HG03045 (cell line): ENCODE results near the gene KLHL1.
A peak's percentile ranks its signal among the peaks of the same experiment; 100 is the strongest.

ENCODE experiments used
- ATAC-seq: cut with Tn5 transposase; IDR thresholded peaks from one replicate; pipeline ENCODE4 v1.9.1; 2021; ENCODE audit warnings: mild to moderate bottlenecking, moderate library complexity; ENCODE audit not compliant: unreplicated experiment

KLHL1 gene

DNA sequence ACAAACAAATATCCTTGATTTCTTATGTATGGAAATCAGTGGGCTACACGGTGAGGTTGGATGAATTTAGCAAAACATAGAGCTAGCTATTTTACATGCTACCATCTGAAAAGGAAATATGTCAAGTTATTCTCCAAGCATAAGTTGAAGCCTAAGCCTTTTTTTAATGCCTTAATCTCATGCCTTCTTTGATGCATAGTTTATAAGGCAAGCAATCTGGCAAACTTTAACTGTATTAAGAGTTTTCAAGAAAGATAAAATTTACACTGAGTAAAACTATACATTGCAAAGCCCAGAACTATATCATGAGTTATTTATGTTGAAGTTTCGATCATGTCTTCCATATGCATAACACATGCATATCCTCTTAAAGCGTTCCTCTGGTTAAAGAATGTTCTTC is 85.6 kb downstream of the KLHL1 start:
- ATAC-seq: no peak

DNA sequence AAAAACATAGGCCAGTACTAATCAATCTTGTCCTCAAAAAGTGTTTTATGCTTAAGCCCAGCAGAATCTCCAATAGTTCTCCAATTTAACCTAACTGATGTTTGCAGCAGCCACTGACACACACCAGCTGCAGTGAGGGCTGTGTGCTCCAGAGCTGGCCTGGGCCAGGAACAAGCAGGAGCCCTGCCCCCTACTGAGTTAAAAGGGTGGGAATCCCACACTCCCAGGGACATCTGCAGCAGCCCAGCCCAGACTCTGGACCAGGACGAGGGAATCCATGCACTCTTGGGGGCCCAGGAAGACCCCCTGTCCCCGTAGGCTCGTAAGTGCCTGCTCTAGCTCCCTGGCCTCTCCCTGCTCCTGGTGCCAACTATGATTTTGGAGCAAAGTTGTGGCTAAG is 92.1 kb downstream of the KLHL1 start:
- no peak for ATAC-seq

DNA sequence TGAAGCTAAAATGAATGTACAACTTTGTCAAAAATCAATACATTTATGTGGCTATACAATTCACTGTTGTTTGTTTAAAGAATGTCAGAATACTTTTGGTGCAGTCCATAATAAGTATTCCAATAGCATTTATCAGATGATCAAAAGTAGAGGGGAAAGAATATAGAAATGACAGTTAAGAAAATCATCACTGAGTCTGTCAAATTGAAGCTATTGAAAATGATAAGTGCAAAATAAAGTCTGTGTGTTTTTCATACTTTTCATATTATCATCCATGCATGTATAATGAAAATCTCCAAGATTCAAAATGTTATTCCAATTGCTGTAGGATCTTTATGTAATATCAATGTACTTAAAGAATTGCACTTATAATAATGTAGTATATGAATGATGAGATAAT is 93.9 kb downstream of the KLHL1 start:
- ATAC-seq: no peak

DNA sequence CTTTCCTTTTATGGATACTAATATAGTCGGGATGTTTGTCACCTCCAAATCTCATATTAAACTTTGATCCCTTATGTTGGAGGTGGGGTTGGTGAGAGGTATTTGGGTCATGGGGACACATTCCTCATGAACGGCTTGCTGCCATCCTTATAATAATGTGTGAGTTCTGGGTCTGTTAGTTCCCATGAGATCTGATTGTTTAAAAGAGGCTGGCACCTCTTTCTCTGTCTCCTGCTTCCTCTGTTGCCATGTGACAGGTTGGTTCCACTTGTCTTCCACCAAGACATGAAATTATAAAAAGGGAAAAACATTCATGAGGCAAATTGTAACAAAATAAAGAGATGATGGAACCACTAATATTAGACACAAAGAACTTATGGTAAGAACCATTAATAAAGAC is 108.4 kb downstream of the KLHL1 start:
- ATAC-seq: no peak

DNA sequence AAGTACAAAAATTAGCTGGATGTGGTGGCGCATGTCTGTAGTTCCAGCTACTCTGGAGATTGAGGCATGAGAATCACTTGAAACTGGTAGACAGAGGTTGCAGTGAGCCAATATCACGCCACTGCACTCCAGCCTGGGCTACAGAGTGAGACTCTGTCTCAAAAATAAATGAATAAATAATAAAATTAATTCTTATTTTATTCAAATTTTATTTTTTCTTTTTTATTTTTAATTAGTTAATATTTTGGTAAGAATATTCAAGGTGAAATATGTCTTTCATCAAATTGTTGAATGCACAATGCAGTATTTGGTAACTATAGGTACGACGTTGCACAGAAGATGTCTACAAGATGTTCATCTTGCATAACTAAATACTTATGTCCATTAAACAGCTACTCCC is 111.2 kb downstream of the KLHL1 start:
- no peak for ATAC-seq

DNA sequence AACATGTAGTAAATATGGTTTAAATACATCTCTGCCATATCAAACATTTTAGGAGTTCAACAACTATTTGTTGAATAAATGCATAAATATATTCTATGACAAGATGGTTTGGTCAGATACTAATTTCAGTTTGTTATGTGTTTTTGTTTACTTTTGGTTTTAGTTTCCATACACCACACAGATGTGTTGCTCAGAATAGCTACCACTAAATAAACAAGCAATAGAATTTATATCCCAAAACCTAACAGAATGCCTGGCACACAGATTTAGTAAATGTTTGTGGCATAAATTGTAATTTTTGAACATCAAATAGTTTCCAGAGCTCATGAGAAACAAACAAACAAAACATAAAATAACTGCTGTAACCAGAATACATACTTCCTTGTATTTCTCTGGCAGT is 127.5 kb downstream of the KLHL1 start:
- ATAC-seq: no peak

DNA sequence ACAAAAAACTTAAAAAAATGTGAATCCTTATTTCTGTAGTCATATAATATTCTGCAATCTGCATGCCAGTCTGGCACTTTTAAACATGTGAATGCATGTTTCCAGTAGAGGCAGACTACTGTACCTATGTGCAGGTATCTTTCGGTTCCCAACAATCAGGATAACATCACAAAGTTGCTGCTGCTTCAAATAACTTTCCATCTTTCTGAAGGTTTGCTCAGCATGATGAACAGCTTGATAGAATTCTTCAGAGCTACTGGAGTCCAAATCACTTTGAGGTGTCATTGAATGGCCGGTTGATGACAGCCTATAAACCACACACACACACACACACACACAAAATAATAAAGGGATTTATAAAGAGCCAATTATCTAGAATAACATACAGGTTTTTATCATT is 132.8 kb downstream of the KLHL1 start:
- no peak for ATAC-seq

DNA sequence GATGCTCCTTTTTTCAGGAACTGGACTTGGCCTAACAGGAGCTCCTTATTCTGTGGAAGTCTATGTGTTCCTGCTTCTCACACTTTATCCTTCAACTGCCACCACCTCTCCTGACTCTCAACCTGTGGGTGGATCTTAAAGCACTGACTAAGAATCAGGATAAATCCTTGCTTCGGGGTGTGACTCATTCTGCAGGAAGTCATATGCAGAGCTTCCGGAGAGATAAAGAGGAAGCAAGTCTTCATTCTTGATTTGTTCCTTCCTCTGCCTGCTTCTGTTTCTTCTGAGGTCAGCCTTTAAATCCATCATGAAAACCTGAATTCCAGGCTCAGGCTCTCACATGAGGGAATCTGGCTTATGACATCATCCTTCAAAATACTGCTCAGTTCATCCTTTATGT is 137.7 kb downstream of the KLHL1 start:
- ATAC-seq: no peak

DNA sequence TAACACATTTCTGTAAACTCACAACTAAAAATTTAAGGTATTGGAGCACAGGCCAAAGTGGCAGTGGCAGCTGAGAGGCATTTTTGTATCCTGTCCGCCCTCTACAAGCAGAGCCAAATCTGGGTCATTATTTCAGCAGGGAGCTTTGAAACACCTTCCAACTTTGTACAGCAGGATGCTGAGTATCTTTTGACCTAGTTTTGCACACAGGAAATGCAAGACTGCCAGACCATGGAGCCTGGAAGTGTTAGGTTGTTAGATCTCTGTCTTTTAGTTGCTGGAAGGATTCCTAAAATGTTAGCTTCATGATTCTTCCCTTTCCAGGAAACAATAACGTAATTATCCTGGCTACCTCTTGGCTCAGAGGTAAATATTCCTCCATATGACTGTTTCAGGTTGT is 149.2 kb downstream of the KLHL1 start:
- no peak for ATAC-seq

DNA sequence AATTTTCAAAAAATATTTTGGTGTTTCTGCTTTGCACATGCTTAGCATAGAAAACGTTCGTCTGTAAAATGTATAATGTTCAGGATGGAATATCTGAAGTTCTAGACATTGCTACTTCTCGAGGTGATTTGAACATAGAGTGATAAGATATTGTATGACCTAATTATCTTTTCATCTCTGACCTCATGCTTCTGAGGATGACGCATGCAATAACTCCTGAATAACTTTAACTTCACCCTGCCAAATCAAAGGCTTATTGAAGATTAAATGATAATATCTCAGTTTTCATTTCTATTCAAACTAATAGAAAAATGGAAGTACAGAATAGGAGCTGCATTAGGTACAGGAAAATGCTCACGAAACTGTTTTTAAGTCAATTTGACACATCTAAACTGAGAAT is 151.4 kb downstream of the KLHL1 start:
- no peak for ATAC-seq

DNA sequence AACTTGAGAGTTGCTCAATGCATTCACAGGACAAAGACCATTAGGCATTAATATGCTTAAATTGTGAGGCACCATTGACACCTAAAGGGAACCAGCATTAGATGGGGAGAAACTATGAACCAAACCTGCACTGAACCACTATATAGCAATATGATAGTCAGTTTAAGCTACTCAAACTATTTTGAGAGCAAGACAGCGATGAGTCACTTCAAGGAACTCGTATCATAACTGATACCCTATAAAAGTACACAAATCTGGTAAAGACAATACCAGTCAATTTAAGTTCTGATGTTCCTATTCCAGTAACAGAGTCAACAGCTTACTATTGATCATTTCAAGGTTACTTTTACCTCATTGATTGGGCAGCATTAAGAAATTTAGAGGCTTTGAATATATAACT is 151.9 kb downstream of the KLHL1 start:
- no peak for ATAC-seq

DNA sequence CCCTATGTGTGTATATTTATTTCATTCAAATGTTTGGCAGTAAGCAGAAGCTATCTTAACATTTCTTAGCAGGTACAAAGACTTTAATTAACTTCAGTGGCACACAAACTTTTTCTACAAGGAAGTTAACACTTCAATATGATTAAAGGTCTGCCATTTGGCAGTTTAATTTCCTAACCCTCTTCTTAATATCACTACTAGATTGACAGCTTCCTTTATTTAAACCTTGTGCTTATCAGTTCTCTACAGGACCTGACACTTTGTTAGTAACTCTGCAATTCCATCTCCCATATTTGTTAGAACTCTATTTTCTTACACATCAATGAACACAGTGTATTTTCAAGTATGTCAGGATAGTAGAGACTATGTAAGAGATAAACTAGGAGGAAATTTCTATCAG is 153.0 kb downstream of the KLHL1 start:
- ATAC-seq: no peak

DNA sequence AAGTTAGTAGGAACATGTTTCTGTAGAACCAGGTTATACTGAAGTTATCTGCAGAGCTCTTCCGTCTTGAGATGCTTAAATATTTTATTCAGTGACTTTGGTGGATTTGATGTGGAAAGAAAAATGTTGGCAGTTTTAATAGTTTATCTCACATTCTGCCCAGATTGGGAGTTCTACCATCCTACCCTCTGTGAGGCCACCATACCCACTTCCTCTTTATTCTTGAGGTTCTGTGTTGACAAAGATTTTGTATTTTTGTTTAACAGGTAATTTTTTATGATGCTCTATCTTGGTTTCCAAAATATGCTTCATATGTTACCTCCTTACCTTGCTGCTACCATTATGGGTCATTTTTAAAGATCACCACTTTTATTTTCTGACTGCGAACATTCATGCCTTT is 156.8 kb downstream of the KLHL1 start:
- no peak for ATAC-seq

DNA sequence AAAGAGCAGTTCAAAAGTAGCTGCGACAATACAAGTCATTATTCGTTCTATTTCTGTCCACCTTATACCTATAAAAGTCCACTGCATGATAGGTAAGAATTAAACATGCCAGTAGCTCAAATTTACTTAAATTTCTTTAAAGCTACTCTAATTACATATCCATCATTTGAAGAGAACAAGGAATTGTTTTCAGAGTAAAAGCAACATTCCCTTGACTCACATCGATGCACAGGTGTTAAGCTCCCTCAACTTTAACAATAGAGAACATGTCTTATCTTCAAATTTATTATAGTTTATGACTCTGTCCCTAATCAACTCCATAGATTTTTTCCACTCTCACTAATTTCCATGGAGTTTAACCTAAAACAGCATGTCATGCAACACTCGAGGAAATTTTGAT is 158.1 kb downstream of the KLHL1 start:
- no peak for ATAC-seq

DNA sequence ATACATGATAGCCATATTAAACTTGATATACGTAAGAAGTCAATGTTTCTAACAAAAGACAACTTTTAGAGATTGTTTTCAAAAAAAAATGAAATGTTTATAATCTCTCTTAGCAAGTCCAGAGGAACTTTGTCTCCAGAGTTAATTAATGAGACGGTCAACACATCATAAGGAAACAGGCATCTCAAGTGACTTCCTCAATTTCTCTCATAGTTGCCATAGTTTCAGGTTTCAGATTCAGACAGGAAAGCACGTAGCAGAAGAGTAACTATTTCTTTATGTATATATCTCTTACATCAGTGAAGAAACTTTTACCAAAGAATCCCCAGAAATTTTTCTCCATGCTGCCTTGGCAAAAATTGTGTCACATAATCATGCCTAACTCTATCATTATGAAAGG is 160.2 kb downstream of the KLHL1 start:
- peak; percentile 93 for ATAC-seq

DNA sequence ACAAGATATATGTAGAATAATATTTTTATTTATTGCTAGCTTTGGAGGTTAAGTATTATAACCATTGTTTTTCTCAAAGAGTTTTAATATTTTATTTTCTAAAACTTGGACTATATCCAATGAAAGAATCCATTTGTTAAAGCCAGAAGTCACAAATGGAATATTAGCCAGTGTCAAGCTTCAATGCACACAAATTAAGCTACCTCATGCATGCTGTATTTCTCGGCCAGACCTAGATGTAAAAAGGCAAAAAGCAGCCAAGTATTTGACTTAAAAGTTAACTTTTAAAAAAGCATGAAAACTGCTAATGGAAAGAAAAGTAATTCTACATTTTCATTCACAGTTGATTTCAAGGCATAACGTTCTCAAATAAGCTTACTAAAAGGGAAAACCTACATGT is 160.7 kb downstream of the KLHL1 start:
- ATAC-seq: peak; percentile 10

DNA sequence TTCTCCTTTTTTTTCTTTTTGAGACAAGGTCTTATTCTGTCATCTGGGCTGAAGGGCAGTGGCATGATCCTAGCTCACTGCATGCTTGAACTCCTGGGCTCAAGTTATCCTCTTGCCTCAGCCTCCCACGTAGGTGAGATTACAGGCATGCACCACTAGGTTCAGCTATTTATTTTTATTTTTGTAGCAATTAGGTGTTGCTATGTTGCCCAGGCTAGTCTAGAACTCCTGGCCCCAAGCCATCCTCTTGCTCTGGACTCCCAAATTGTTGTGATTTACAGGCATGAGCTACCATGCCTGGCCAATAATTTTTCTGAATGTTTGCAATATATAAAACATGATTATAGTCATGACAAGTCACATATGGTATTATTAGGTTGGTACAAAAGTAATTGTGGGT is 161.7 kb downstream of the KLHL1 start:
- ATAC-seq: no peak

DNA sequence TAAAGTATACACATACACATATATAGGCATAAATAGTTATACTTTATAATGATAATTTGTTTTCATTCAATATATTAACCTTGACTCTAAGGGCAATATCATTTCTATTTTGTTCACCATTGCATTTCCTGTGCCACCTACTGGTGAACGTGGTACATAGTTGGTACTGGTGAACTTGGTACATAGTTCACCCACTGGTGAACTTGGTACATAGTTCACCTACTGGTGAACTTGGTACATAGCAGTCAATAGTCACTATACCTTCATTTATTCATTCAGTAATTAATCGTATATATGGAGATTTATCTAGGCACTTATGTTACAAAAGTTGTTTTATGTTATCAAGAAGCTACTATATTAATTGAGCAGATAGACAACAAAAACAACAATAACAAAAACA is 173.2 kb downstream of the KLHL1 start:
- ATAC-seq: peak; percentile 76

DNA sequence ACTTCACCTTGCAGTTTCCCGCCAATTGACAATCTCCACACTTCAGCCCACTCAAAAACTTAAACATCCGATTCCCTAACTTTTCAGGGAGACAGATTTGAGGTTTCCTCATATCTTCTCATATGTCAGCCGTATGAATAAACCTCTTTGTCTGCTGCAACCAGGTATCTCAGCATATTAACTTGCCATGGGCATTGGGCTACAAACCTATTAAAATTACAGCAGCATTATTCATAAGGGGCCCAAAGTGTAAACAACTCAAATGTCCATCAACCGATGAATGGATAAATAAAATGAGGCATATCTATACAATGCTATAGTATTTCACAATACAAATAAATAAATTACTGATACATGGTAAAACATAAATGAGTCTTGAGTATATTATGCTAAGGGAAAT is 180.0 kb downstream of the KLHL1 start:
- ATAC-seq: no peak

DNA sequence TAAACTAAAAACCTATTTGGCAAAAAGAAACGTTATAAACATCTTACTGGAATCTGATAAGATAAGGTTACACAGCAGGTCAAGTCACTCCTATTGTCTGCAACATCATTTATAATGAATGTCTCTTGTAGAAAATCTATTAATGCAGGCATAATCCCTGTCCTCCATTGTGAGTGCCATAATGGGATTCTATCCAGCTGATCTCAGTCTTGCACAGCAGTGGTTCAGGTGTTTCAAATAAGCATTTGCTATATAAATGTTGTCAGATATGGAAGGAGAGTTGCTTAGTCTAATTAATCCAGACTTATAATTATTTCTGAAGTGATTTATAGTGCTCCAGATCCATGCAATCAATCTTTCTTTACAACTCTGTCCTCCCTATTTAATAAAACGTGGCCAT is 187.1 kb downstream of the KLHL1 start:
- no peak for ATAC-seq

DNA sequence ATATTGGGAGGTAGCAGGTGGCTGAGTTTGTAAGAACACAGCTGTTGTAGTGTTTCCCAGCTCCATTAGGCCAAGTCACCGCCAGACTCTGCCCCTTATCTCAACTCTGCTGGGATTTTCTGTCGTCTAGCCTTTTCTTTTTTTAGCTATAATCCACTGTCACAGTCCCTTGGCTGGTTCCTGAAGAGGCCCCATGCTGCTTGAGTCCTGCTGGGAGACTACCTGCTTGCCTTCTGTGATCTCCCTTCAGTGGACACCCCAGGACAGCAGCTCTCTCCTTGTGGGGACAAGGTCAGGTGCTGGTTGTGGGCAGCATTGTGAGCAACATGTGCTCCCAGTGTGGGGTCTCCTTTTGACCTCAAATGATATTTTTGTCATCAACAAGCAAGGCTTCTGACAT is 195.6 kb downstream of the KLHL1 start:
- no peak for ATAC-seq

DNA sequence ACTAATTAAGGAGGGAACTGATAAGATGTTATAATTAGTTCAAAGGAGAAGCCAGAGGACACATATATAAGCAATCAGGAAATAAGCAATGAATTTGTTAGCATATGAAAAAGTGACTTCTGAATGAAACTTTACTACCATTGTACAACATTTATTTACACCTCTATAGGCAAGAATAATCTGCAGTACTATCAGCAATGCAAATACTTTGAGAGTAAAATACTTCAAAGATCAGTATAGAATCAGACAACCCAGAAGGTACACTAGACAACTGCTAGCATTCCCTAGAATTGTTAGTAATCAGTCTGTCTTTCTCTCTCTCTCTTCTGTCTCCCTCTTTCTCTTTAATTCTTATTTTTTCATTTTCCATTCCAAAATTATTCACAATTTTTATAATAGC is 197.5 kb downstream of the KLHL1 start:
- ATAC-seq: no peak

DNA sequence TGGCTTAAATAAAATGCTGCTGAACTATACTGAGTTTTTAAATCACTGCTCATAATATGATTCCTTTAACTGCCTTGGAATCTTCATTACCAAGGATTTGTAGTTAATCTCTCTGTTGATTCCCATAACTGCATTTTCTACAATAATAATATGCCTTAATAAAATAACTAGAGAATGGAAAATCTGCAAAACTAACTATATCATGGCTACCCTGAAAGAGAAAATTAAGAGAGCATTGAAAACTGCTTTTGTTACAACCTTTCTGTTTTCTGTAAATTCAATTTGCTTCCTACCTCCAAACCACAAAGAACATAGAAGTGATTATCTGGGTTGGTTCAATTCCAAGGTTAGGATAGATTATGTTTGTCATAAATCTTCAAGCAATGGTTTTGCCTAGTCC is 203.5 kb downstream of the KLHL1 start:
- ATAC-seq: no peak

DNA sequence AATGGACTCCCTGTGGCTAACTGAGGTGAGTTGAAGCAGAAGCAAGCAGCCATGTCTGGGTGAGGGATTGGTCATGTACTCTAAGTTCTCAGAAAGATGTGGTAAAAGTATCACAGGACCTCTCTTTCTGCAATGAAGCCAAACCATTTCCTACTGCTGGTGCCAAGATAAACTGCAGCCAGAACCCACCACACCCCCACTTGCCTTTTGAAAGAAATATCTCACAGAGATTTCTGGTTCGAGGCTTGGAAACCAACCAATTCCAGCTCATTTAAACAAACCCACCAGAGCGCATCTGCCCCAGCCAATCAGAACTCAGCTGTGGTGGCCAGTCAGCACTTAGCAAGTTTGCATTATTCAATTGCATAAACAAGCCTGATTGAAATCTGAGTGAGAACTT is 205.2 kb downstream of the KLHL1 start:
- no peak for ATAC-seq
